Stimulated activated CD8-positive, alpha-beta memory T cell treated with anti-CD3 and anti-CD28 coated beads, Interleukin-2, amount 100 ng/mL, for 48 hours (primary cell): ENCODE measurements around the gene MORC1.
"Not testable (repeated sequence)": the region's sequence is repeated elsewhere in the genome, so short reads cannot be mapped to it uniquely, and the experiment has no call there.

Source experiments
- DNase-seq, 2 donors: peaks; one replicate each; pipeline ENCODE4 v3.0.0-alpha.2; 2020; ENCODE audit warnings: low read depth in 2 of 2

MORC1 gene

GRCh38 chr3:109117939-109118338, at the start of gene MORC1:
Gene MORC1 (minus strand): TSS chr3:109118134. CDS start chr3:109118059, 75 bp downstream.
- DNase-seq: no peak

- no peak for DNase-seq
Observed at GRCh38 chr3:109165905-109166304, 48.0 kb upstream of the MORC1 start.

DNA sequence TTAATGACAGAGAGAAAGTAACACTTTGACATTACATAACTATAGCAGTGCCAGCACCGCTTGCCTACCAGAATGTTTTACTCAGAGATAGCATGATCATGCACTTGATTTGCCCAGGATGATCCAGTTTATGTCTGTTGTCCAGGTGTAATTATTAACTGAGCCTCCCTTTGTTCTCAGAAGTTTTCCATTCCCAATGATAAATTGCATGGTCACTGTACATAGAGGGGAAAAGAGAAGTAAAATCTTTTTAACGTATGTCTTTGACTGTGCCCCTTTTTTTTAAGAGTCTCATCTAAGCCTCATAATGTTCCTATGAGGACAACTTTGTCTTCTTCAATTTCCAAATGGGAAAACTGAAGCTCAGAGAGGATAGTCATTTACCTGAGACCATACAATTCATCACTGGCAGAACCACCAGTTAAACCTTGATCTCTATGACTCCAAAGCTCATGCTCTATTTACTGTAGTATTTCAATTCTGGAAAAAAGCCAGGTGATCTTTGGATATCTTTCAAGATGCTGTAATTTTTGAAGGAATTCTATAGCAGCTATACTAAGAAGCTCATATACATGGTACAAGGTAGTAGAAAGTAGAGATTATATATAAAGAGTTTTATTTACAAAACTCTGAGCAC, 43.7 kb upstream of the MORC1 start:
- DNase-seq: no peak

DNA sequence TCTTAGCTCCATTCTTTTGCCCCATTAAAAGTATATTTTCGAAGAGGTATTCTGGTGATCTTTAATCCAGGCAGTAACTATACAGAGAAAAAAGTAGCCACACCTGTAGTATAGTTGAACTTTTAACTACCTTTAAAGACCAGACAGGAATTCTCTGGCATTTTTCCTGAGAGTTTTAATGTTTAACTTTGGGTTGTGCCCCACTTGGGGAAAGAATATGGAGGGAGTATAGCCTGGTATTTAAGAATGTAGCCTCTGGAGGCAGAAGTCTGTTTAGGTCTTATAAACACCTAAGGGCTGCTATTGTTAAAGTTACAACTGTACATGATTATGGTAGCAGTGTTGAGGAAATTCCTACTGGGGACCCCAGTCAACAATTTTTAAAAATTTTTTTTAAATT, 37.9 kb upstream of the MORC1 start:
- no peak for DNase-seq

DNA sequence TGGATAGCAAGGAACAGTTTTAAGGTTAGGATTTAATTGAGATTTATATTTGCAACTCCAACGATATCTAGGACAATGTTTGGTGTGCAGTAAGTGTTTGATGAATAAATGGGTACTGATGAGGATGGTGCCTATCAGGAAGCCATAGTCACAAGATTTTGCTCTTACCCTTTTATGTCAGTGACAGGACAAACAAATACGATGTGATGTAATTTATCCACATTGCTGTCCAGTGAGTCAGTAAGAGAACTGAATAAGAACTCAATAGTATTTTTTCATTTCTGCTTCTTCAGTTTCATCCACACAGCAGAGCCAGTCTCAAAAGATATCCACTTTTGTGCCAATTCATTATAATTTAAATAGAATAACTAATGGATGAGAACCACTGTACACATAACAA, 37.0 kb upstream of the MORC1 start:
- DNase-seq: no peak

DNA sequence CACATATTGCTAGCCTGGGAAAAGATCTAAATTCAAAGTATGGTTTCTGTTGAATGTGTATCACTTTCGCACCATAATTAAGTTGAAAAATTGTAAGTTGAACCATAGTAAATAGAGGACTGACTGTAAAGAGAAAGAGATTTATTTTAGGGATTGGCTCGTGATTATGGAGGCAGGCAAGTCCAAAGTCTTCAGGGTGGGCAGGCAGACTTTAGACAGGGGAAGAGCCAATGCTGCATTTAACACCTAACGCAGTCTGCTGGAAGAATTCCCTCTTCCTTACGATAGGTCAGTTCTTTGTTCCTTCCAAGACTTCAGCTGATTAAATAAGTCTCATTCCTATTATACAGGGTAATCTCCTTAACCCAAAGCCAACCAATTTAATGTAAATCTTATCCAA, 34.4 kb upstream of the MORC1 start:
- DNase-seq: no peak

DNA sequence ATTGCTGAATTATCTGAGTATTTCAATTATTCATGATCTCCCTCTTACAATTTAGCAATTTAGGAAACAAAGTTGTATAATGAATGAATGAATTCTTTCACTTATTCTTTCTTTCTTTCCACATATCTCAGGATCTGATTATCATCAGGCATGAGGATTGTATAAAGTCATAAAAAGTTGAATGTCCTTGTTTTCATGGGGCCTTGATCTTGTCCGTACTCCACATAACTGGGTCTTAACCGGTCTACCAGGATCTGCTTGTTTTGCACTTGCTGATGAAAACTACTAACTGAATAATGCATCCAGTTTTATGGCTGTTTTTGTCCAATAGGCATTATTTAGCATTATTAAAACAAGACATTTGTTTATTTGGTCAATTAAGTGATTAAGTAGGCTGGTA, 31.1 kb upstream of the MORC1 start:
- DNase-seq: no peak

- no peak for DNase-seq
Observed at GRCh38 chr3:109143646-109144045, 25.7 kb upstream of the MORC1 start.

DNA sequence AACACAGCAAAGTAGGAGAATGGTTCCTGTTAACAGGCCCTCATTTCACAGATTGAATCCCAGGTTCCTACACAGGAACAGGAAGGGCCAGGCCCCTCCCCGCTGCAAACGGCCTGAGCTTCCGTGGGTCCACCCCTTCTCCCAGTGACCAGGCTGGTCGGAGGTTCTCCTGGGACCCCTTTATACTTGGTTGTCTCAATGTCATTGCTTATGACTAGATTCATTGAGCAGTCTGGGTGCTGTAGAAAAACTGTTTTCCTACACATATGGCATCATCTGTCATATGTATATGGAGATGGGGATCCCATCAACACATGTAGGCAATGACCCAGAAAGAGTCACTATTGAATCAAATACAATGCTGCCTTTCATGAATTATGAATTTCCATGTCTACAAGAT, 22.4 kb upstream of the MORC1 start:
- DNase-seq: no peak

DNA sequence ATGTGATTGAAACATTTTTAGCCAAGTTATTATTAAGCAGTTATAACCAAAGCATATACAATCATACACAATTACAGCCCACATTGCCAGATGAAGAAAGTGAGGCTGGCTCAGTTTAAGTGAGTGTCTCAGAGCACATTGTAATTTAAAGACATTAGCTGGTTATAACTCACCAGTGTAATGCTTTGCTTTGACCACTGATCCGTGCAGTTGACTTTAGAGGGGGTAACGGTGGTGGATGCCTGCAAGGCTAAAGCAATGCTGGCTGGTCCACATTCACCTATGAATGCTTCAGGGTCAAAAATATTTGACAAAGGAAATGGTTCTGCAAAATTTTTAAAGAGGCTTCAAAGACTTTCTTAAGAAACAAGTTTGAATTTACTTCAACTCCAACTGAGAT, 19.8 kb upstream of the MORC1 start:
- DNase-seq: no peak

GRCh38 chr3:109136523-109136922, 18.6 kb upstream of the MORC1 start, which contains the start of gene C3orf85:
Gene C3orf85 (plus strand): TSS chr3:109136719. CDS start chr3:109136848, 129 bp downstream.
- DNase-seq: no peak

DNA sequence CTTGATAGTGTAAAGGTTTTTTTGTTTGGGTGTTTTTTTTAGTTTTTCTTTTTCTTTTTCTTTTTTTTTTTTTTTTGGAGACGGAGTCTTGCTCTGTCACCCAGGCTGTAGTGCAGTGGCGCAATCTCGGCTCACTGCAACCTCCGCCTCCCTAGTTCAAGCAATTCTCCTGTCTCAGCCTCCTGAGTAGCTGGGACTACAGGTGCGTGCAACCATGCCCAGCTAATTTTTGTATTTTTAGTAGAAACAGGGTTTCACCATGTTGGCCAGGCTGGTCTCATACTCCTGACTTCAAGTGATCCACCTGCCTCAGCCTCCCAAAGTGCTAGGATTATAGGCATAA, 15.5 kb upstream of the MORC1 start:
- DNase-seq: not testable (repeated sequence)

DNA sequence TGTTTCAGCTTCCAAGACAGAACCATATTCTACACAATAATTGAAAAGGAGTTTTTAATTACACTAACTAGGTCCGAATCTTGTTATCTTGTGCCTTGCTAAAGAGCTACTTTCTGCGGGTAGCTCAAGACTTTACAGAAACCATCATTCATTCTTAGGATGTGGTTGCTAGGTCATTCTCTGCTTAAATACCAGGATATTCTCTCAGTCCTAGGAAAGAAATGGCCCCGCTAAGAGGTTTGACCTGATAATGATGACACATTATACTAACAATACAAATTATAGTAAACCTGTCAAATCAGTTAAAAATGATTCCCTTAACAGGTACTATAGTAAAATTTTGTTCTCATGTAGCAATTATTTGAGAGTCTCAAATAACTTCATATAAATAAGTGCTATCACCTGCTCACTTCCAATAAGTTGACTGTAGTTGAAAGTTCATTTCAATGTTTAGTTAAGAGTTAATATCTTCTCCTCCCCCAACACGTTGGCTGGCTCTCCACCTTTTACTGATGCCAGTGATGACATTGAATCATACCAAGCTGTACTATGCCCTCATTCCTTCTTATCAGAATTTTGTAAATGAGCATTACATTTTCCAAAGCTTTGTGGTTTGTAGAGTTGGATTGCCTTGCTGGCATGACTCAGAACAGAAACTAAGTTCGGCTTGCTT, 15.0 kb upstream of the MORC1 start:
- DNase-seq: no peak

GRCh38 chr3:109131276-109131675, 13.3 kb upstream of the MORC1 start:
- no peak for DNase-seq

DNA sequence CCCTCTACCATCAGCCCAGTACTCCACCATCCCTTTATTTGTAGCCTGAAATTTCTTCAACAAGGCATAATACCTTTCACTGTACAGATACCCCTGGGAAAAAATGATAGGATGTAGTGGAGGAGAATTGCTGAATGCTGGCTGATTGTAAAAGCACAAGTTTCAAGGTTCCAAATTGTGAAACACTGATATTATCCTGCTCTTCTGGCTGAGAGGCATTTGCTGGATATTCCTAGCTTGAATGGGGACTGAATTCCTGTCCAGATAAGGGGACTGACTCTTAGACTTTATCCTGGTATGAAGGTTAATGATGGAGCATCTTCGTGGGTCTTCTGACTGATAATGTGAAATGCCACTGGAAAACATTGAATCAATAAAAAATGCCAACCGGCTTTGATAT, 9.6 kb upstream of the MORC1 start:
- no peak for DNase-seq

DNA sequence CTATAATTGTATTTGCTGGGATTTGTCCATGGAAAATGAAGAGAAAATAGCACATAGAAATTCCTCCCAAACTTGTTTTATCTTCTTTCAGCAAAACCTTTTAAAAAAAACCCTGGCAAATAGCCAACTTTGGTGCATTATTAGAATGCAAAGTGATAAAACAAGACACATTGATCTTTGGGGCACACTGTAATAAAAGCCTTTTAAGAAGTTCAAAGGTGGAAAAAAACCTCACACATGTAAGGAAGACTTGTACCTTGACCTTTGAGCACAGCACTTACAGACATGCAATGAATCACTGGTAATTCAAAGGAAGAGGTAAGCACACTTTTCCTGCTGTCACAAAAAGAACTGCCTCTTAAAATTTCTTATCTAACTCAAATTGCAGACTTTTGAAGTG, 8.0 kb upstream of the MORC1 start:
- DNase-seq: no peak

- DNase-seq: no peak
Observed at GRCh38 chr3:109122690-109123089, 4.8 kb upstream of the MORC1 start.

GRCh38 chr3:109118584-109118983, 650 bp upstream of the MORC1 start:
- no peak for DNase-seq

DNA sequence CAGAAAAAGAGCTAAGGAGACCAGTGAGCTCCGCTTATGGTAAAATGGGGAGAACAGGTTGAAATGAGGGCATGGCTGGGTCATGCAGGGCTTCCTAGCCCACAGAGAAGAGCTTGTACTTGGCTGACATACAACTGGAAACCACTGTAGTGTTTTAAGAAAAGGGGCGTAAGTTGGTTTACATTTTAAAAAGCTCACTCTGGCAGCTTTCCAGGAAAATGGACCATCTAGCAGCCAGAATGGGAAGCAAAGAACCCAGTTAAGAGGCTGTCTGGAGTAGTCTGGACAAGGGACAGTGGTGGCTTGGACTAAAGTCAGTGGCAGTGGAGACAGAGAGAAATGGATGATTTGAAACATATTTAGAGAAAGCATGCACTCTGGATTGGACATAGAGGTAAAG, 1.9 kb downstream of the MORC1 start:
- no peak for DNase-seq

GRCh38 chr3:109115451-109115850, 2.5 kb downstream of the MORC1 start:
- DNase-seq: no peak

GRCh38 chr3:109114746-109115145, 3.2 kb downstream of the MORC1 start:
- no peak for DNase-seq

DNA sequence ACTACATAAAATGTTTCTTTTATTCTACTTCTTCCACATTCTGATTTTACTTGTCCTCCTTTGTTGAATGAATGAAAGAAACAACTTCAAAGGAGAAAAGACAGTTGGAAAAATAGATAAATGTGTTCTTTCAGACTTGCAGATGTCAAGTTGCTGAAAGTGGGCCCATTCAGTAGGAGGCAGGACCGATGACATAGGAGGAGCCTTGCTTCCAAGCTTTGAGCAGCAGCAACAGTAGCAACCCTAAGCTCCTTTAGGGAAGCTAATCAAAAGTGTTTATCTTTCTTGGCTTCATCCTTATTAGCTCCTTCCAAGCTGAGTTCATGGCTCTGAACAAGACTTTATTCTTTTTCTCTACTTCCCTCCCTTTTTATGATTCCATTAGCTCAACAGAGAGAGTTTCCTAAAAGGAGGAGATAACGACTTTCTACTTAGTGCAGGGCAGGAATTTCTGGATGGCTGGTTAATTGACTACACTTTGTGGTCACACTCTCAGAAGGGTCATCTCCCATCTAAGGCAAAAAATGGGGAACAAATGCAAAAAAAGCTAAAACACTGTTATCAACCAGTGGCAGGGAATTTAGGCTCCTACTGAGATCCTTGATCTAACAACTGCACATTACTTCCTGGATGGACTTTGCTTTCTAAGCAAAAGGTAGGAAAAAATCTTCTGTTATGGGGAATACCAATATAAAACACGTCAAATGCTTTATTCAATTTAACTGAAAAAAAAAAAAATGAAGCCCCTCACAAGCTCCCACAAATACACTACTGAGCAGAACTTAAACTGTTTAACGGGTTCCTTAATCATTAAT, 4.8 kb downstream of the MORC1 start:
- no peak for DNase-seq

GRCh38 chr3:109109574-109109973, 8.4 kb downstream of the MORC1 start:
- DNase-seq: no peak
